Right renal pelvis (tissue), 4 donors: Measurements from ENCODE around the gene GSTT2. TPM values are rescaled to one million over a fixed set of nuclear protein-coding genes. Genes with fewer than 3 reads are reported as not detected.
A peak's percentile ranks its signal among the peaks of the same experiment; 100 is the strongest.
"Not testable (repeated sequence)": the region's sequence is repeated elsewhere in the genome, so short reads cannot be mapped to it uniquely, and the experiment has no call there.

ENCODE experiments used
- DNase-seq, 4 donors: peaks; one replicate each; pipeline ENCODE4 v3.0.0-alpha.2; 2013; ENCODE audit warnings: low read depth in 4 of 4, low spot score in 3 of 4, missing footprints in 1 of 4
- polyA plus RNA-seq, 4 donors: library from polyadenylated mRNA; unstranded; fragments of 120-200 nt; gene quantifications; one replicate each; pipeline ENCODE4 v1.2.1, GENCODE V29; 2013; ENCODE audit not compliant: insufficient read length in 4 of 4

Gene GSTT2
- polyA plus RNA-seq, 4 donors: 0.61 to 2.6 (median 1.3) TPM

DNA sequence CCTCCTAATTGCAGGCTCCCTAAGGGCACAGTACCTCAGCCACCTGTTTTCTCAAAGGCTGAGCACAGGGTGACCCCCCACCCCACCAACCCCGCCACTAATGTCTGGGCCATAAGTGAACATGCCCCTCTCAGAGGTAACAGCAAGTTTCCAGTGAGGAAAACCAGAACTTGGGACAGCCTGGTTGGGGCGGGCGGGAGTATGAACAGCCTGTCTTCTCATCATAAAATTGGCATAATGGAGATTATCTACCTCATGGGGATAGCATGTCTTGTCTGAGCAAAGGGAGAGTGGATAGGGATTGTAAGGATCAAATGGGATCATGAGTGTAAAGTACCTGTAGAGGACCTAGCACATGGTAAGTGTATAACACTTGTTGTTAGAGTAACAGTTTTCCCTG lies 8.0 kb upstream of the GSTT2 start:
- not testable (repeated sequence) for DNase-seq

- not testable (repeated sequence) for DNase-seq
Observed at GRCh38 chr22:23974345-23974744, 5.6 kb upstream of the GSTT2 start, which contains the start of gene DDT. Gene DDT (minus strand): TSS chr22:23974441. CDS start chr22:23974414, 27 bp downstream.

GRCh38 chr22:23974836-23975352 lies 5.0 kb upstream of the GSTT2 start:
- not testable (repeated sequence) for DNase-seq

- not testable (repeated sequence) for DNase-seq
Observed at GRCh38 chr22:23977304-23977703, 2.6 kb upstream of the GSTT2 start.

DNA sequence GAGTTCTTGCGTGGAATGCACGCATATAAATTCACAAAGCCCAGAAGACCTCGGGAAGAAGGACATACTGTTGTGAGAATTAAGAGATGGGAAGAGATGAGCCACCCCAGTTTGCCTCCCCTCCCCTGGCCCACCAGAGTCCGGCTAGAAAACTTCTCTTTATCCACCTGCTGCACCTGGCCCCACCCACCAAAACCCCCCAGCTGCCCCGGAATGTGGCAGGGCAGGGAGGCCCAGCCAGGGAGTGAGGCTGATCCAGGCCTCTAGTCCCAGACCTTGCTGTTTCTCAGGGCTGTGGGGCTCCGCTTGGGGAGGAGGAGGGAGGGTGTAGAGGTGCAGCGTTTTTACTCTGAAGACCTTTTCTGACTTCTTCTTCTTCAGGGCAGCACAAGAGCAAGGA lies 633 bp downstream of the GSTT2 start:
- not testable (repeated sequence) for DNase-seq

- DNase-seq: peak in 2 of 4 donors; percentile 18 to 68
Observed at GRCh38 chr22:23984430-23984829, 4.5 kb downstream of the GSTT2 start.

DNA sequence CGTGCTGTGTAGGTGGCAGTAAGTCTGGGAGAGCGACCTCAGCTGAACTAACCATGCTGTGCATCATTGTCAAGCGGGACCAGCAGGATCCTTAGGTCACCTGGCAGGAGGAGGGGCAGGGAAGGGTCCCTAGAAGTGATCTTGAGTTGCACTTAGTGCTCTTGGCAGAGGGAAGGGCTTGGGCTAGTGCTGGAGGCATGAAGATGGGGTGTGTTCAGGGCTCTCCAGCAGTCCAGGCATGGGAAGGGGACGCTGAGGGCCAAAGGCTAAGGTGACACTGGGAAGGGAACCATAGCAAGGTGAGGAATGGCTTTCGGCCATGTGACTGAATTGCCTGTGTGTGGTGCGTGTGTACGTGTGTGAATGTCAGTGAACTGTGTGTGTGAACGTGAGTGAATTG lies 6.2 kb downstream of the GSTT2 start:
- DNase-seq: not testable (repeated sequence)

GRCh38 chr22:23986538-23987178 lies 6.7 kb downstream of the GSTT2 start:
- DNase-seq: not testable (repeated sequence)

DNA sequence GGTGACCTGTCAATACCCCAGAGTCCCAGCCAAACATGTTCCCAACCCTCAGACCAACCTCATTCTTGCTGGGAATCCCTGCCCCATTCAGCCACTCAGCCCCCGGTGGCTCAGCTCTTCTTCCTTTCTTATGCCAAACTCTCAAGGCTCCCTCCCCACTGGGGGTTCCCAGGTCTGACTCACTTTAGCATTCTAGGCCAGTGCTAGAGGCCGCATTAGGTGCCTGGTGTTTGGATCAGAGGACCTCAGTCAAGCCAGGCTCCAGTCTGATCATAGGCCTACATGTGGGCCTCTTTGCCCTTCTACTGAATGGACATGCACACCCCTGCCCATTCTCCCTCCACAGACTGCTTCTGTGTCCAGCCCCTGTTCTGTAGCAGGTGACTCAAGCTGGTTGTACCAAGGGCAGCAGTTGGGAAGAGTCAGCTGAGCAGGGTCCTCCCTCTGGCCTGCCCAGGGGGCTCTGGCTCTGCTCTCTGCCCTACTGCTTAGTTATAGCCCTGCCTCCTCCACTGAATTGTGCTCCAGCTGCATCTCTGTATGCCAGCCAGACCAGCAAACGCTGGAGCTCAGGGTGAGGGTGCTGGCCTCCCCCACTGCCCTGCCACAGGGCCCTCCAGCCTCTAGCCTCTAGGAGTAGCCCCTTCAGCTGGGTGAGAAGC lies 9.8 kb downstream of the GSTT2 start:
- DNase-seq: not testable (repeated sequence)

- not testable (repeated sequence) for DNase-seq
Observed at GRCh38 chr22:23993080-23993479, 13.1 kb downstream of the GSTT2 start.

DNA sequence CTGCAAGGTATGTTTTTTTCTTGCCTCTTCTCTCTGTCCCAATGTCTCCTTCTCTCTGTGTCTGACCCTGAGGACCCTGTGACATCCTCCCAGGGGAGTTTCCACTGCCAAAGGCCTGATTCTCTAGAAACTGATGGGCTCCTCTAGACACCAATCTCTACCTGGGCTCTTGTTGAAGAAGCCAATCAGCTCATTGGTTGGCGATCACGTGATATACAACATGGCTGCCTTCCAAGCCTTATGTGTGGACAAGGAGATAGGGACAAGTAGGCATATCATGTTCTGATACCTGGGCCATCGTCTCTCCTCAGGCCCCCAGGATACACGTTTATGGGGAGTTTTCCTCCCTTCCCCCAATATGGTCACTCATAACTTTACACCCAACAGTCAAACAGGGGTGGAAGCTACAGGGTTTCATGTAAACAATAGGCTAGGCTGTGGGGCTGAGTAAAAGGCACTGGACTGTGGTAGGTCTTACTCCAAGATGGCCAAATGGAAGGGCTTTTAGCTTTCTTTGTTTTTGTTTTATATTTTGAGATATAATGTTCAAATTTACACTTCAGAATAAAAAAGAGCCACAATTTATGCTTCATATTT lies 13.7 kb downstream of the GSTT2 start:
- DNase-seq: not testable (repeated sequence)

- DNase-seq: no peak
Observed at GRCh38 chr22:23997092-23997491, 17.2 kb downstream of the GSTT2 start.

GRCh38 chr22:23999779-24000178 lies 19.8 kb downstream of the GSTT2 start:
- not testable (repeated sequence) for DNase-seq

- DNase-seq: no peak
Observed at GRCh38 chr22:24001314-24001713, 21.4 kb downstream of the GSTT2 start.

GRCh38 chr22:24002272-24002671 lies 22.3 kb downstream of the GSTT2 start:
- DNase-seq: no peak

GRCh38 chr22:24002851-24003250 lies 22.9 kb downstream of the GSTT2 start:
- no peak for DNase-seq

GRCh38 chr22:24003887-24004286 lies 24.0 kb downstream of the GSTT2 start:
- no peak for DNase-seq

- DNase-seq: no peak
Observed at GRCh38 chr22:24005201-24005600, 25.3 kb downstream of the GSTT2 start, which contains the start of gene GSTT4. Gene GSTT4 (minus strand): TSS chr22:24005453. CDS start chr22:24005356, 97 bp downstream.

DNA sequence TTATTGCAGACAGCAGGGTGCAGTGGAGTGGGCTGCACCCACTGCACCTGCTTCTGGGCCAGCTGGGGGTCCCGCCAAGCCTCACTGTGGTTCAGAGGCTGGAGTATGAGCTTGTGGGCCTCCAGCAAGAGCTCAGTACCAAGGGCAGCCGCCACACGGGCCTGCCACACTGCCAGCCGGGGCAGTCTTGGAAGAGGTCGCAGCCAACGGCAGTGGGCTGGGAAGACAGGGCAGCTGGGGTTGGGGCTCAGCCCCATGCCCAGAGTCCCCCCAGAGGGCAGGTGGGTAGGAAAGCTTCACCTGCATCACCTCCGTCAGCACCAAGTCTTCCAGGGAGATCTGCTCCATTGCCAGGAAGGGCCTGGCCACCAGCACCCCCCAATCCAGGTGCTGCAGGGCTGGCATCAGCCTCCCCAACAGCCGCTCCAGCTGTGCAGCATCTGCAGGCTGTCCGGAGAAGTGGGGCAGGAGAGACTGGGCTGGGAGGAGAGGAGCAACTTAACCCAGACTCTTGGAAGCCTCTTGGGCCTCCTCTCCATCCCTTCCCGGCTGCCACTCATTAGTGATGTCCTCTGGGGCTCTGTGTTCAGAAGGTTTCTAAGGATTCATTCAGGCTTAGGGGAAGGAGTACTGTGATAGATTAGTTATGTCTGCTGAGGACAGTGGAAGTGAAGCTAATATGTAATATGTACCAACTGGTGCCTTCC lies 26.4 kb downstream of the GSTT2 start:
- no peak for DNase-seq

DNA sequence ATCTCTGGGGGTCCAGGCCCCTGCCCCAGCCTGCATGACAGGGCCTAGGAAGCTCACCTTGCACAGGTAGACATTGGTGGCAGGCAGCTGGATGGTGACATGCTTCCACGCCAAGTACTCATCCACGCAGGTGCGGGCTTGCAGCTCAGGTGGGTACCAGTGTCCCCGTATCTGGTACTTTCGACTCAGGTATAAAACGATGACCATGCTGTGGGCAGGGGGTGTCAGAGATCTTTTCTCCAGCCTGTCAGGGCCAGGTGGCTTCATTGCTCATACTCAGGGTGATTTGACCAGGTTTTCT lies 26.9 kb downstream of the GSTT2 start:
- no peak for DNase-seq
